ENCODE measurements around the gene TCTN3.

GRCh38 chr10:95693668-95694534 is at the start of gene TCTN3:
- TF ChIP-seq CSDC2 (CRISPR knock-in tag; IDR thresholded peaks at IDR 0.05) (no peak), CSRNP3 (CRISPR knock-in tag; IDR thresholded peaks at IDR 0.05) (no peak), CREB5 (CRISPR knock-in tag; IDR thresholded peaks at IDR 0.05; ENCODE audit: low read depth) (no peak), POU6F1 (CRISPR knock-in tag; IDR thresholded peaks at IDR 0.05; ENCODE audit: borderline replicate concordance, low read depth) (no peak), OSR1 (CRISPR knock-in tag; IDR thresholded peaks at IDR 0.05) (no peak), RARB (CRISPR knock-in tag; IDR thresholded peaks at IDR 0.05) (no peak), ARNTL (CRISPR knock-in tag; IDR thresholded peaks at IDR 0.05; ENCODE audit: borderline replicate concordance, low read depth) (no peak), TOX (CRISPR knock-in tag; IDR thresholded peaks at IDR 0.05; ENCODE audit: borderline replicate concordance) (no peak)

Measured in SK-N-SH treated with all-trans-retinoic acid at 6 μM for 48 hours (cell line).